Inferior parietal cortex (tissue), 1 donor: ENCODE data around the gene GTPBP10.
A peak's percentile ranks its signal among the peaks of the same experiment; 100 is the strongest.
"Not testable (repeated sequence)": the region's sequence is repeated elsewhere in the genome, so short reads cannot be mapped to it uniquely, and the experiment has no call there.

Experiments used
- DNase-seq: peaks from one replicate; pipeline ENCODE4 v3.0.0-alpha.2; 2016; ENCODE audit errors: extremely low spot score

GTPBP10 gene

GRCh38 chr7:90346336-90347125 lies at the start of gene GTPBP10:
GTPBP10 (plus strand) TSS chr7:90346716; CDS start chr7:90346742, 26 bp downstream.
- DNase-seq = peak; percentile 97

- peak; percentile 45 for DNase-seq
Measured at GRCh38 chr7:90298145-90299038, 48.1 kb upstream of the GTPBP10 start.

- no peak for DNase-seq
Measured at GRCh38 chr7:90303241-90303640, 43.3 kb upstream of the GTPBP10 start.

- no peak for DNase-seq
Measured at GRCh38 chr7:90309872-90310271, 36.6 kb upstream of the GTPBP10 start.

GRCh38 chr7:90311175-90311574 lies 35.3 kb upstream of the GTPBP10 start:
- no peak for DNase-seq

- peak; percentile 20 for DNase-seq
Measured at GRCh38 chr7:90312745-90313144, 33.8 kb upstream of the GTPBP10 start.

- DNase-seq = no peak
Measured at GRCh38 chr7:90313907-90314306, 32.6 kb upstream of the GTPBP10 start.

GRCh38 chr7:90320014-90320413 lies 26.5 kb upstream of the GTPBP10 start:
- no peak for DNase-seq

- no peak for DNase-seq
Measured at GRCh38 chr7:90320418-90320800, 26.1 kb upstream of the GTPBP10 start.

GRCh38 chr7:90320801-90321494 lies 25.6 kb upstream of the GTPBP10 start, which contains the start of gene FAM237B:
FAM237B (minus strand) TSS chr7:90321304; CDS start chr7:90319748, 1,556 bp downstream.
- no peak for DNase-seq

GRCh38 chr7:90322837-90323236 lies 23.7 kb upstream of the GTPBP10 start:
- DNase-seq = no peak

- no peak for DNase-seq
Measured at GRCh38 chr7:90326500-90326899, 20.0 kb upstream of the GTPBP10 start.

GRCh38 chr7:90334193-90334843 lies 12.2 kb upstream of the GTPBP10 start:
- DNase-seq = no peak

- not testable (repeated sequence) for DNase-seq
Measured at GRCh38 chr7:90334926-90335325, 11.6 kb upstream of the GTPBP10 start.

- no peak for DNase-seq
Measured at GRCh38 chr7:90337106-90337505, 9.4 kb upstream of the GTPBP10 start.

- no peak for DNase-seq
Measured at GRCh38 chr7:90345016-90345415, 1.5 kb upstream of the GTPBP10 start.

- peak; percentile 68 for DNase-seq
Measured at GRCh38 chr7:90345595-90346335, 751 bp upstream of the GTPBP10 start.

- DNase-seq = no peak
Measured at GRCh38 chr7:90347759-90348158, 1.2 kb downstream of the GTPBP10 start.

GRCh38 chr7:90349305-90349704 lies 2.8 kb downstream of the GTPBP10 start:
- no peak for DNase-seq

GRCh38 chr7:90350032-90350431 lies 3.5 kb downstream of the GTPBP10 start:
- not testable (repeated sequence) for DNase-seq

- DNase-seq = no peak
Measured at GRCh38 chr7:90351987-90352386, 5.5 kb downstream of the GTPBP10 start.
